H4 (cell line): ENCODE data around the gene CDC42BPB. TPM values are rescaled to one million over a fixed set of nuclear protein-coding genes. Genes with fewer than 3 reads are reported as not detected.

ENCODE experiments used
- DNase-seq: peaks from one replicate; pipeline ENCODE4 v3.0.0-alpha.2; 2015; ENCODE audit warnings: low spot score
- total RNA-seq: library from RNA; depleted of rRNA; stranded (reverse); fragments of >200 nt; shearing (Covaris generic); gene quantifications from 2 replicates; pipeline ENCODE4 v1.2.3, GENCODE V29; 2014

CDC42BPB gene
- total RNA-seq, 1 experiment from 2014 or later, result 18.2 TPM

DNA sequence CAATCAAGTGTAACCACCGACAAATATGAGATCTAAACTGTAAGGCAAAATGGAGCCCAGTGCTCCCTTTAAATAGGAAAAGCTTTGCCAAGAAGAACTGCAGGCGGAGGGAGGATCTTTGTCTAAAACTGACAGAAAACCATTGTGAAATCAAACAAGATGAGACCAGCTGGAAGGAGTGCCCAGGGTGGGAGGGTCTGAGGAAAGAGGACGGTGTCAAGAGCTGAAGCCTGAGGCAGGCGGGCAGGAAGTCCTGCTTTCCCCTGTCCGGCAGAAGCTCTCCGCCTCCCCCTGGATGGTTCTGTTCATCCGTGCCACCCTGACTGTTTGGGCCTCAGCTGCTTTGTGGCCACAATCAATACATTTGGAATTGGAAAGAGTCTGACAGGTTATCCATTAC lies 37.5 kb downstream of the CDC42BPB start:
- no peak for DNase-seq

DNA sequence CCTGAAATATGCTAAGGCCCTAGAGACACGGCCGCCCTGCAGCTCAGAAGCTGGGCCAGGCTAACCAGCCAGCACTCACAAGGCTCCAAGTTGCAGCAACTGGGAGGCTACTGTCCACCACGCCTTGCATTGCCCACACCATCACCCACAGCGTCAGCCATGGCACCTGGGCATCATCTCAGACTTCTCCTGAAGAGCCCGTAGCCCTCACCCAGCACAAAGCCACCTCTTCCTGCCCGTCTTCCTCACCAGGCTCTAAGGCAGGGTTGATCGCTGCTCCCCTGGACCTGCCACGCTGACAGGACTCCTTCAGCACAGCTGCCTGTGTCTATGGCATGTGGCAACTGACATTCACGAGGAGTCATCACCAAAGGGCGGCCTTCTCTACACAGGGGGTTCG lies 38.1 kb downstream of the CDC42BPB start:
- no peak for DNase-seq

DNA sequence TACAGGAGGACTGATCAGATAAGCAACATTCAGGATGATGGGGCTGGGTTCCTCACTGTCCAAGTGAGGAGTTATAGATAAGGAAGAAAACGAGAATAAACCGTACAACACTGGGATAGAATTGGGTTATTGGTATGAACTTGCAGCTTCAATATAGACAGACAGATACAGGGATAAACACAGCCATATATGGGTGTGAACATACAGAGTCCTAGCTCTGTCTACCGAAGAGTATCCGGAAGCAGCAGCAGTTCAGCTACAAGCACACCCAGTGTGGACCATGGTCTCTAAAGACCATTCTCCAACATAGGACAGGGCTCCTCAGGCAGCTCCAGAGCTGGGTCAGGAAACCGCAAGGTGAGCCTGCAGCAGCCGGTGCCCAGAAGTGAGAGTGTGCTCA lies 40.8 kb downstream of the CDC42BPB start:
- DNase-seq, result no peak

DNA sequence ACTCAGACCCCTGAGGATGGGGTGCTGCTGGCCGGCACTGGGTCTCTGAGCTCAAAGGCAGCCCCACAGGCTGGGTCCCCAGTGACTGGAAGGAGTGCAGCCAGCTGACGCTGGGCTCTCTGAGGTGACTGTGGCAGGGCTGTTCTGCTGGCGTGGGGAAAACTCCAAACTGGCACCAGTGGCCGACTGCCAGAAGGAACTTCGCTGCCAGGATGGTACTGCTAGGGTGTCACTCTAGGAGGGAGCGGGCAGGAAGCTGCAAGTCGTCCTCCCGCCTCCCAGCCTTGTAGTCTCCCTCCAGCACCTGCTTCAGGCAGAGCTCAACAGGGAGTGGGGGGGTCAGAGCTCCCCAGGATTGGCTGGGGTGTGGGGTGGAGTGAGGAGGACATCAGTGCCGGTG lies 41.3 kb downstream of the CDC42BPB start:
- no peak for DNase-seq

DNA sequence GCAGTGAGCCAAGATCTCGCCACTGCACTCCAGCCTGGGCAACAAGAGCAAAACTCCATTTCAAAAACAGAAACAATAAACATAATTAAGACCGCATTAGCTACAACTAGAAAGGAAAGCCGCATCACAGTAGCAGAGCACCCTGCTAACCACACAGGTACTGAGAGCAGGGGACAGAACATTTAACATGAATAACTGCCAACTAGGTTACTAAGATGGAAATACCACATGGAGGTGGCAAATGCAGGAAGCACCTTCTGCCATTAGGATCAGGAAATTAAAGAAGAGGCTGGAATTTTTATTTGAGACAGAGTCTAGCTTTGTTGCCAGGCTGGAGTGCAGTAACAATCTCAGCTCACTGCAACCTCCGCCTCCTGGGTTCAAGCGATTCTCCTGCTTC lies 41.9 kb downstream of the CDC42BPB start:
- DNase-seq, result no peak

DNA sequence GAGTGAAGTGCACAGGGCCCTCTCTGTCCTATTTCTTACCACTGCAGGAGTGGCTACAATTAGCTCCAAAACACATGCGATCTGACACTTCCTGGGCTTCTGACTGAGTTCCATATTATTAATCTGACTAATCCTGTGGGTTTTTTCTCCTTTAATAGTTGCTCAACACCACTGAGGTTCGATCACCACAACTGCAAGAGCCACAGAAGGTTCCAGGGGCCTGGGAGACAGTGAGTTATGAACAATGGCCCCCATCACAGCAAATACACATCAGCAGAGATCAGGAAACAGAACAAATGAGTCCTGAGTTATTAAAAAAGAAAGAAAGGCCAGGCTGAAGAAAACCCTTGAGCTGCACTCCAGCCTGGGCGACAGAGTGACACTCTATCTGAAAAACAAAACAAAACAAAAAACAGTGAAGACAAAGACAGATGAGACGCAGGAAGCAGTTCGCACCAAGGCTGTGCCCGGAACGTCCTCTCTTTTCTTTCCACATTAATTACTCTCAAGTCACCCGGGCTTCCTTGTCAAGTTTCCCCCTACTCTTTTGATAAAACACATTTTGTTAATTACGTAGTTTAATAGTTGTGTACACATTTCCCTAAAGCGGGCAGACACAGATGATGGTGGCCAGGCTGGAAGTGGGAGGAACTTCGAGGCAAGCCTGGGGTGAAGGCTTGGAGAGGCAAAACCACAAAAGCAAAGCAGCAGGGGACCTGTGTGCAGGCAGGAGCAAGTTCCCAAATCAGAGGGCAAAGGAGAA lies 42.7 kb downstream of the CDC42BPB start:
- peak; percentile 40 for DNase-seq

DNA sequence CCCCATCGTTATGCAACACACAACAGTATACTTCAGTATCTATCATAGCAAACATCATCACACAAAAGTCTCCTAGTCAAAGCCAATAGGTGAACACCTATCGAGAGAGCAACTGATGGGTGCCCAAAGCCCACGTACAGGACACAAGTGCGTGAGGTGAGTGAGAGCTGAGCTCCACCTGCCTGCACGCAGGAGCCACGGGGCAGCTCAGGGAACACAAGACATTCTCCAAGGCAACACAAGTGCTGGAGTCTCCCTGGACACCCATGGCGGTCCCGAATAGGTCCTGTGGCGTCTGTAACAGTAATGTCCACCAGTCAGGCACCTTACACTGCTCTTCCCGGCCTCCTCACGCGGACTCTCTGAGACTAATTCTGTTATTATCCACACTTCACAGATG lies 44.3 kb downstream of the CDC42BPB start:
- DNase-seq, result no peak

DNA sequence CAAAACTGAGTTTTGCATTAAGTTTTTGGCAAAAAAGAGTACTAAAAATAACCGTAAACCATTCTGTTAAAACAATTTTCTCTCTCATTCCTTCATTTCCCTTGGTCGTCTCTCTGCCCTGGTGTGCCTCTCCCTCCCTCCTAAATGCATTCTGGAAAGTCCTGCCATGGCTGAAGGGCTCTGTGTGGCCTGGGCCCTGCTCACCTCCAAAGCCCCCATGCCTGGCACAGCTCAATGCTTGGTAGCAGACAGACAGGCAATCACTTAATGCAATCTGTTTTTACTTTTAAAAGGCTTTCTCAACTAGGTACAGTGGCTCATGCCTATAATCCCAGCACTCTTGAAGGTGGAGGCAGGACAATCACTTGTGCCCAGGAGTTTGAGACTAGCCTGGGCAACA lies 47.8 kb downstream of the CDC42BPB start:
- DNase-seq, result no peak

DNA sequence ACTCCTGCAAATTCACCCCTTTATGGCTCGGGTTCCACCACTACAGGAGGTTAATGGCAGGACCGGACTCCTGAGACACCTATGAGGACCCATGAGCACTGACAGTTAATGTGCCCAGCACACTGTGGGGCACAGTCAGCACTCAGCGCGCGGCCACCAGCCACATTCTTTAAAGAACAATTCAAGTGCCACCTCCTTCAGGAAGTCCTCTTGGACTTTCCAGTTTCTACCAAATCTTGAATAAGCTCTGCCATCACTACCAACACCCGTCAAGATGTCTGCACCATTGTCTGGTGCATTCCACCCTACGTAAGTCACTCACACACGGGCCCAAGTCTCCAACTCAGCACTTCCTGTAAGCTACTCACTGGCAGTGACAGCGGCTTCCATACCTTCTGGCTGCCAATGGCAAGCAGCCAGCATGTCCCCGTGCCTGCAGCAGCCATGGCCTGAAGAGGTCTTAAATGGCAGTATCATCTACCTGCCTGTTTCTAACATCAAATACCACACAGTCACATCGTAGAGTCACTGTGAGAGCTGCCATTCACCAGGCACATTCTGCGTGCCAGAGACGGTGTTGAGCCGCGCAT lies 48.5 kb downstream of the CDC42BPB start:
- peak; percentile 34 for DNase-seq

DNA sequence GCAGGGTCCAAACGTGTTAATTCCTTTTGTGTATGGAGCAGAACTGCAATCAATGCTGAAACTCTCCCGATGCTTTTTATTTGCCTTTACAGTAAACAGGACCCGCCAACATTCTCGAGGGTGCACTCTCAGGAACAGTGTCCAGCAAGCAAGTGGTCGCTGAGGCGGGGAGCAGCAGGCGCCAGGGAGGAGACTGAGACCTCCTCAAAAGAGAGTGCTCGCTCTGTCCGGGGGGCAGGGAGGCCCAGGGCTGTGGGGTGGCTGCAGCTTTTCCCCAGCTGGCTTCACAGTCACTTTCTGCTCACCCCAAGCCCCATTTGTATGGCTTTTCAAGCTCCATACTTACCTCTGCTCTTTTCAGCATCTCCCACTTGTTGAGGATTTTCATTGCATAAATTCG lies 49.2 kb downstream of the CDC42BPB start:
- no peak for DNase-seq

DNA sequence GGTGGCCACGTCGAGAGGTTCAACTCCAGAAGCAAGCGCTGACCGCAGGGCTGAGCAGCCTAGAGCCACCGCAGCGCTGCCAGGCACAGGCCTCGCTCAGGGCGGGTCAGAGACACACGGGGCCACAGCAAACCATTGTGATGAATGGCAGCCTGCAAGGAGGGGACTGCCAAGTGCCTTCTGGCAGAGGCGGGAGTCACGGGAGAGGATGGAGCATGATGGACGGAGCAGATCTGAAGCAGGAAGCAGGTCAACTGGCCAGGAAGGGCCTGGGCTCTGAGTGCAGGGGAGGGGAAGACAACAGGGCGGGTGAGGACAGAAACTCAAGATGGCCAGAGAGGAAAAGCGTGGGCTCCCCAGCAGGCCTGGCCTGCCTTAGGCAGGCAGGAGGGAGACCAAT lies 49.8 kb downstream of the CDC42BPB start:
- no peak for DNase-seq

DNA sequence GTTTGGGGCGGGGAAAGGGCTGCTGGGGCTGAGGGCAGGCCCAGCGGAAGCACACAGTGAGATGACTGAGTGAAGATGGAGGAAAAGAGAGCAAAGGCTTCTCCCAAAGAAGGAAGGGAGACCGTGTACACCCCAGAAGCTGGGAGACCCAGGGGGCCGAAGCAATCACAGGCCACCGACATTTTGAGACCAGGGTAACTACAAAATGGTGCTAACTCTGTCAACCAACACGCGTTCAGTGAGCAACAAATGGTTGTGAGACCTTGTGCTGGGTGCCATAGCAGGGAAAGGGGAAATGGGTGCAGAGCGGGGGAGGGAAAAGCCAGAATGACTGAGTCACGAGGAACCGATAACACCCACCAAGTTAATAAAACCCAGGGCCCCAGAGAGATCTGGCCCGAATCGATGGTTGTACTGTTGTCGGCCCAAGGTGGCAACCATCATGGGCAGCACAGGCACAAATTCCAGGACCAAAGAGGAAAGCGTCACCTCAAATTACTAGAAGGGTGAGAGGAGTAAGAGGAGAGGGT lies 50.3 kb downstream of the CDC42BPB start:
- DNase-seq, result no peak

DNA sequence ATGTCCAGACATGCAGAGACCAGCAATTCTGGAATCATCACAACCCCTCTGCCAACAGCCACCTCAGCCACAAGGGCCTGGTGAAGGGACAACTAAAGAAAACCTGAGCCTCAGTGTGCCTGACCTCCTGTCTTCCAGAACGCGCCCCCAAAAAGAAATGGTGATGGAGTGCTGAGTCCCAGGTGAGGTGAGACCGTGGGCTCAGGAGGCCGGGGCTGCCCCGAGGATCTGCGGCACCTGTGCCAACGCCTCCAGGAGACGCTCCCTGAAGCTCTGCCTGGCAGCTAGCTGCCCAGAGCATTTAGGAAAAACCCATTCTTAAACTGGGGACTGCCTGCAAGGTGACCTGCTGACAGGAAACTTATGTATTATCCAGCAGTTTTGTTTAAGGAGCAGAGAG lies 51.2 kb downstream of the CDC42BPB start:
- DNase-seq, result no peak

DNA sequence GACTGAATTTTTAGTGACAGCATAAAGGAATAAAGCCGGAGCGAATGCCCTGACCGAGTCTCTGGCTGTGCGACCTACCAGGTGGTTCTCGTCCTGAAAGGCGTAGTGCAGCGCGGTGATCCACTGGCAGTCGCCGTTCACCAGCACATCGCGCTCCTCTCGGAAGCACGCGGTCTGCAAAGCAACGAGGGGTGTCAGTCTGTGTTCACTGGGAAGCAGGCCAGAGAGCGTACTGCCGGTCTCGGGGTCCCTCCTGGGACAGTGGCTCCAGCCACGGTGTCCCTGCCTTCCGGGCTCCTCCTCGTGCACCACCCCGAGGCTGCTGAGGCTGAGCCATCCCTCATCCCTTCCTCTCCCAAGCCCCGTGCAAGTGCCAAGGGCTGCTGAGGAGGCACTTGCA lies 53.5 kb downstream of the CDC42BPB start:
- DNase-seq, result no peak

DNA sequence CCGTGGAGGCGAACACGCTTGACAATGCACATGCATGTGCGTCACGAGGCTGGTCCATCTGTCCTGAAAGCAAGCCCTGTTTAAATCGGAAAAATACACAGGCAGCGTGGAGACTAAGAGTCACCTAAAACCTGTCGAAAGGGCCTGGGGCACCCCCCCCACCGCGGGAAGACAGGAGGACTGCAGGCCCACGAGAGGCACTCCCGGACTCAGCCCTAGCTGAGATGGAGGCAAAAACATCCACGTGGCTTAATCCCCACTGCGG lies 54.1 kb downstream of the CDC42BPB start:
- DNase-seq, result no peak

DNA sequence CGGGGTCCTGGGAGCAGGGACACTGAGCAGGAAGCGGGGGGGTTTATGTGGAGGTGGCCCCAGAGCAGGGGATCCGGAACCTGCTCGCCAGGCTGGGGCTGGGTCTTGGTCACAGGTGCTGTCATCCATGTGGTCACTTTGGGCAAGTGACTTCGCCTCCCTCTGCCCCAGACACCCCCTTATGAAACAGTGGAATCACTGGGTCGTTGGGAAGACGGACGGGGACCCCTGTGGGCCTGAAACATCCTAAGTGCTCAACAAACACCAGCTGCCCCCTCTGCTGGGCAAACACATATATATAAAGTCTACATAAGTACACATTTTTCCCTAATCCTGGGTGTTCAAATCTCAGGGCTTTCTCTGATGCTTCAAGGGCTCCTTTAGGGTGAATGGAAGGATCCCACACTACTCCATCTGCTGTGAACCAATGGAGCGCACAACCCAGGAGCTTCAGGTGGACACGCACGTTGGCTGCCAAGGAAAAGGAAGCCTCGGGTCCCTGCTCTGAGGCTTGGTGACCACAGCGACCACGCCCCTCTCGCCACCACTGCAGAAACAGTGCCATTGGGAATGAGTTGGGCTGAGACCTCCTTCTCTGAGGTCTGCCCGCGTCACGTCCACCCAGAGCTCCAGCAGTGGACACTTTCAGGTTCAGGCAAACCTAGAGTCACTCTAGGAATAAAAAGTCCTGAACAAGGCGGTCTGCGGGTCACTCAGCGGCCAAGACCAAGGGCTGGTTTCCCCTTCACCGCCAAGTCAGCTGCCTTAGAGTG lies 54.6 kb downstream of the CDC42BPB start:
- no peak for DNase-seq

DNA sequence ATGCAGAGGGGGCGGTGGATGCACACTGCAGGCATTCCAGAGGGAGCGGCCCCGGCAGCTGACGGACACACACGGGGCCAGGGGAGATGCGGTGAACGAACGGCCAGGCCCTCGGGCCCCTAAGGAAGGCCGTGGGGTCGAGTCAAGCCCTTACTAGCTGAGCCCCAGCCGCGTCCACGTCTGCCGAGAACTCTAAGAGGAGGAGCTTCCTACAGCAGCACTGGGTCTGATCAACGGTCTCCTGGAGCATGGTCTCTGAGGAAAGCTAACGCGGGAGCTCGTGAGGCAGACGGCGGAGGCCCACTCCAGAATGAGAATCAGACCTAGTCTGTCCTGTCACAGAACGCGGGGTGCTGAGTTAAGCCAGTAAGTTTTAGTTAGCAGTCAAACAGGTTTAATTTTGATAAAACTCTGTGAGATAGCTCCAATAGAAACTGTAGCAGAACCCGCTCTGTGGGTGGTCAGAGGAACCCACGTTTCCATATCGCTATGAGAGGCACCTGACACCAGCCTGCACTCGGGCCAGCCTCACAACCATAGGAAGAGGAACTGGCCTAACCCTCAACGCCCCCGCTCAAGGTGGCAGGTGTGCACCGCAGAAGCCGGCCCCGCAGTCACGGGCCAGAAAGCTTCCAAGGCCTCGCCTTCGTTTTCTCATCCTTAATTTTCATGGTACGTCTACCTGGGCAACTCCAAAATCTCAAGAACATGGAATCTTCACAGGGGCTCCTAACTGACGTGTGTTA lies 55.5 kb downstream of the CDC42BPB start:
- no peak for DNase-seq

DNA sequence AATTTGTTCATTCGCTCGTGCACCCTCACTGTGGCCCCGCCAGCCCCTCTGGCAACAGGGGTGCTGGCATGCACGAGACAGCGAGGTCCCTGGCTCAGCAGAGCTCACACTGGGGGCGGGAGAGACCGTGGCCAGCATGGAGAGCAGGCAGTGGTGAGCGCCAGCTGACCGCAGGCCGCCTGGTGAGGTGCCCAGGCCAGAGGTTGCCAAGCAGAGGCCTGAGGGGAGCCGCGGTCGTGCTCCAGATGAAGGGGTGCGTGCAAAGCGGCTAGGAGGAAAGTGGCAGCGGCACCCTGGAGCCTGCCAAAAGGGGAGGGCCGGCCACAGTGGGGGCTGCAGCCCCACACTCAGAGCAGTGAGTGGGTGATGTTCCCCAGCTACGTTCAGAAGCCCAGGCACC lies 56.1 kb downstream of the CDC42BPB start:
- DNase-seq, result no peak

DNA sequence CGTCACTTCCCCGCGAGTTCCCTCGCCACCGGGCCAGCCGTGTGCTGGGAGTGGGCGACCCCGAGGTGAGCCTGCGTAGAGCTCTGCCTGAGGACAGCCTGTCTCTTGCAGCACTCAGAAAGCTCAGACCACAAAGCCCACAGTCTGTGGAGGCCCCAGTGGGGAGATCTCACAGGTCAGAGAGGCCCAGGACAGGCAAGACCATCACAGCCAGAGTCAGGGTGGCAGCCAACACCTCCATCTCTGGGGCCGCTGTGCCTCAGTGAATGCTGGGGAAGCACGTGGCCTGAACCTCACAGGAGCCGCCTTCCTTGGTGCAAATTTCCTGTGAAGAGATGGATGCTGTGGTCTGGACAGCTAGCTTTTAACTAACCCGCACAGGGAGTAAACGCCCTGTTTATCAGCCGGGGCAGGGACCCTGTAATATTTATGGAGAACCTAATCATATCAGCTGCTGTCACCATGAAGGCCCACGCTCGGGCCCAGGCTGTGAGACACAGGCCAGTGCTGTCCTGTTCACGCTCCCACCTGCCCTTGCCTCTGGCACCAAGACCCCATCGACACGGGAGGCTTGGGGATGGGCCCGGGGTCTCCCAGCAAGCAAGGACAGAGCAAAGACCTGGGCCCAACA lies 56.9 kb downstream of the CDC42BPB start:
- no peak for DNase-seq

DNA sequence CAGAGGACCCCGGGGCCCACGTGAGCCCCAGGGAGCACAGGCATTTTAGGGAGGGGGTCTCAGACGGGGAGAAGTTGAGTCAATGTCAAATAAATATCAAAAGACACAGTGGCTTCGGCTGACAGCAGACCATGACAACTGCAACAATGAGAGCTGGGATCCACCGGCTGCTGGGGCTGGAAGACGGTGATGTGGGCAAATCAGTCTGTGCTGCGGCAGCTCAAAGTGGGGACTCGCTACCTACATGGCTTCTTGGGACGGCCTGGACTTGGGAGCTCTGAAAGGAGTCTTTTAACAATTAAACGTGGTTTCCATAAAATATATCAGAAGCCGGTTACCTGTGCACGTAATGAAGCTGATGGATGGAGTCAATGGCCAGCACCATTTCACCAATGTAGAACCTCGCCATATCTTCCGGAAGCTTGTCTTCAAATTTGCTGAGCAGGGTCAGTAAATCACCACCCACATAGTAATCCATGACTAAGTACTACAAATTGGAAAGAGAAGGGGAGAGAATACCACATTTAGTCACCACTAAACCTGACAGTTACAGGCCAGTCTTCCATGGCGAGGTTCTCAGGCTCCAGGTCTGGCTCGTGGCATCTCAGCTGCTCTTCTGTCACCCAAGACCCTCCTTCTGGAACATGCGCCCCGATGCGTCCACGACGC lies 58.0 kb downstream of the CDC42BPB start:
- no peak for DNase-seq

DNA sequence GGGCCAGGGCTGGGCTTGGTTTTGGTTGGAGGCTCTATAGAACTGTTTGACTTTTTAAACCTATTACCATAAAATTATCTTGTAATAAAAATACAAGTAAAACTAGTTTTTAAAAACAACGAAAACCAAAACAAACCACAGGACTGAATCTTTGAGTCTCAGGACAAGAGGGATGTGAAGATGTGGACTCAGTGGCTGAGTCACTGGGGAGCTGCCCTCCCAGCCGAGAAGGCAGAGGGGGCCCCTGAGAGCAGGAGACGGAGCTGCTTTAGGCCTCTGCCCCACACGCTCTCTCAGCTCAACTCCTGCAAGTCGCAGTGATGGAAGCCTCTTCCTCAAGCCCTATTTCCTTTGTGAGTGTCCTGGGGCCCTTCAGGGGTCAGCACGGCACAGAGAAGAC lies 59.0 kb downstream of the CDC42BPB start:
- no peak for DNase-seq
